HepG2 (cell line): Measurements from ENCODE around the gene PPP1R13B. TPM values are rescaled to one million over a fixed set of nuclear protein-coding genes. Genes with fewer than 3 reads are reported as not detected.

Experiments
- ATAC-seq: fragments of 200-7000 bp; cut with Tn5 transposase; 3 replicates; pipeline ENCODE4 v1.9.1; 2020; ENCODE audit warnings: mild to moderate bottlenecking, moderate library complexity
- BruUV-seq: library from RNA; stranded (reverse); fragments of 400-500 nt; replicated peaks from 2 replicates; lab custom pipeline; 2021; lab: Mats Ljungman, UMichigan
- CTCF ChIA-PET: fragments of 300-600 bp; formaldehyde crosslinking; extraction: SDS; loops from one replicate; lab custom pipeline; 2021; ENCODE audit warnings: low total read pairs, inconsistent platforms, low intra/inter-chr PET ratio; lab: Yijun Ruan, JAX
- POLR2A ChIA-PET: fragments of 350-600 bp; sonication (Branson Sonifier 250); formaldehyde crosslinking; loops from one replicate; lab custom pipeline; 2020; ENCODE audit warnings: antibody characterized with exemption, inconsistent platforms; lab: Yijun Ruan, JAX
- DNase-seq: peaks from one replicate; pipeline ENCODE4 v3.0.0-alpha.2; 2015; ENCODE audit warnings: low spot score
- FAIRE-seq: peaks from 3 replicates; lab custom pipeline; 2011; peaks lifted over from hg19 to GRCh38; lab: Jason Lieb, UNC
- H2AFZ ChIP-seq: one replicate; pipeline ENCODE4 v1.6.1; 2011; ENCODE audit warnings: low read length, inconsistent platforms
- H3K27ac ChIP-seq: fragments of 300-600 bp; 3 replicates; pipeline ENCODE4 v1.8.0; 2011; ENCODE audit warnings: mixed run types, mild to moderate bottlenecking, mixed read lengths, low read length, inconsistent platforms; ENCODE audit not compliant: insufficient read depth; ENCODE audit errors: extremely low read length
- H3K27me3 ChIP-seq, 2 experiments: fragments of 200-600 bp in 1 of 2; 2 replicates in 1 of 2; 3 replicates in 1 of 2; pipeline versions ENCODE4 v1.6.0 to v1.8.0; 2011; ENCODE audit warnings: low read length in 2 of 2, mild to moderate bottlenecking in 2 of 2, moderate library complexity in 2 of 2, inconsistent platforms in 1 of 2; ENCODE audit not compliant: insufficient read depth in 2 of 2, control insufficient read depth in 1 of 2
- H3K36me3 ChIP-seq, 2 experiments: fragments of 200-600 bp in 1 of 2; replicated peaks in 1 of 2; 2 replicates in 1 of 2; 3 replicates in 1 of 2; pipeline versions ENCODE4 v1.5.1 to v1.8.0; 2011; ENCODE audit warnings: low read length in 2 of 2, inconsistent platforms in 1 of 2; ENCODE audit not compliant: insufficient read depth in 2 of 2, control insufficient read depth in 1 of 2
- H3K4me1 ChIP-seq: 2 replicates; pipeline ENCODE4 v1.5.1; 2012; ENCODE audit warnings: low read length, inconsistent platforms; ENCODE audit not compliant: insufficient read depth
- H3K4me2 ChIP-seq: 2 replicates; pipeline ENCODE4 v1.6.0; 2011; ENCODE audit warnings: low read depth, low read length, inconsistent platforms
- H3K4me3 ChIP-seq, 3 experiments: fragments of 200-600 bp in 1 of 3; sonication (generic), shearing (Covaris generic) in 1 of 3; replicated peaks in 1 of 3; 2 replicates each; pipeline ENCODE4 v1.5.1; 2011 to 2016; ENCODE audit warnings: low read length in 3 of 3, inconsistent platforms in 2 of 3, low read depth in 2 of 3, mild to moderate bottlenecking in 2 of 3, control low read depth in 1 of 3, mixed read lengths in 1 of 3; ENCODE audit not compliant: insufficient read depth in 1 of 3
- H3K79me2 ChIP-seq: one replicate; pipeline ENCODE4 v1.6.1; 2011; ENCODE audit warnings: low read length, inconsistent platforms; ENCODE audit not compliant: insufficient read depth
- H3K9ac ChIP-seq: 2 replicates; pipeline ENCODE4 v1.6.0; 2011; ENCODE audit warnings: mild to moderate bottlenecking, low read depth, low read length, inconsistent platforms; ENCODE audit not compliant: insufficient read depth
- H3K9me3 ChIP-seq: 2 replicates; pipeline ENCODE4 v1.5.1; 2012; ENCODE audit warnings: mild to moderate bottlenecking, low read length
- H4K20me1 ChIP-seq: 2 replicates; pipeline ENCODE4 v1.6.0; 2011; ENCODE audit warnings: inconsistent platforms, mild to moderate bottlenecking, low read length, moderate library complexity; ENCODE audit not compliant: insufficient read depth
- ATAD3A ChIP-seq: sonication (generic); formaldehyde crosslinking; IDR thresholded peaks from 2 replicates; pipeline ENCODE4 v1.4.0; 2020; ENCODE audit warnings: missing genetic modification reagents
- CEBPG ChIP-seq: IDR thresholded peaks from 2 replicates; pipeline ENCODE4 v1.6.1; 2016
- CHCHD3 ChIP-seq: sonication (generic); formaldehyde crosslinking; IDR thresholded peaks from 2 replicates; pipeline ENCODE4 v1.8.0; 2022; ENCODE audit warnings: mild to moderate bottlenecking, missing genetic modification reagents, moderate library complexity
- FOSL1 ChIP-seq: sonication (generic); formaldehyde crosslinking; IDR thresholded peaks from 2 replicates; pipeline ENCODE4 v1.9.0; 2021; ENCODE audit warnings: missing genetic modification reagents, borderline replicate concordance
- FOXK1 ChIP-seq: sonication (generic); formaldehyde crosslinking; IDR thresholded peaks from 2 replicates; pipeline ENCODE4 v1.4.0; 2020; ENCODE audit warnings: low read depth, missing genetic modification reagents, borderline replicate concordance
- KLF6 ChIP-seq: IDR thresholded peaks from 2 replicates; pipeline ENCODE4 v1.8.0; 2016; ENCODE audit warnings: missing biosample characterization, missing genetic modification reagents
- MAF1 ChIP-seq: sonication (generic); formaldehyde crosslinking; IDR thresholded peaks from 2 replicates; pipeline ENCODE4 v1.5.0; 2020; ENCODE audit warnings: missing genetic modification reagents, borderline replicate concordance
- NBN ChIP-seq: fragments of 450-650 bp; conservative IDR thresholded peaks from 2 replicates; pipeline ENCODE4 v1.6.1; 2017
- SMYD3 ChIP-seq: sonication (generic); formaldehyde crosslinking; IDR thresholded peaks from 2 replicates; pipeline ENCODE4 v1.8.1; 2023; ENCODE audit warnings: mild to moderate bottlenecking, missing genetic modification reagents
- SNRNP70 ChIP-seq: fragments of 200-400 bp; formaldehyde crosslinking; IDR thresholded peaks from 2 replicates; pipeline ENCODE4 v1.6.1; 2017; ENCODE audit warnings: mild to moderate bottlenecking, low read depth, low read length, moderate library complexity
- TCF7 ChIP-seq: sonication (generic); IDR thresholded peaks from 2 replicates; pipeline ENCODE4 v1.6.1; 2016; ENCODE audit warnings: antibody characterized with exemption, low read depth
- ZBTB14 ChIP-seq: sonication (generic); formaldehyde crosslinking; IDR thresholded peaks from 2 replicates; pipeline ENCODE4 v1.4.0; 2020; ENCODE audit warnings: missing genetic modification reagents
- ZEB1 ChIP-seq: IDR thresholded peaks from 2 replicates; pipeline ENCODE4 v1.6.1; 2012; ENCODE audit warnings: mild to moderate bottlenecking, low read depth, inconsistent platforms; ENCODE audit not compliant: insufficient replicate concordance
- ZMYM4 ChIP-seq: sonication (generic); formaldehyde crosslinking; IDR thresholded peaks from 2 replicates; pipeline ENCODE4 v1.8.1; 2023; ENCODE audit warnings: mild to moderate bottlenecking, missing genetic modification reagents
- ZNF337 ChIP-seq: sonication (generic); formaldehyde crosslinking; IDR thresholded peaks from 2 replicates; pipeline ENCODE4 v1.5.1; 2020; ENCODE audit warnings: missing genetic modification reagents, low read depth, mild to moderate bottlenecking, borderline replicate concordance
- ZNF562 ChIP-seq: sonication (generic); formaldehyde crosslinking; IDR thresholded peaks from 2 replicates; pipeline ENCODE4 v1.8.0; 2022; ENCODE audit warnings: missing genetic modification reagents, borderline replicate concordance
- ZNF563 ChIP-seq: sonication (generic); formaldehyde crosslinking; IDR thresholded peaks from 2 replicates; pipeline ENCODE4 v1.8.0; 2022; ENCODE audit warnings: mild to moderate bottlenecking, moderate library complexity, missing genetic modification reagents
- ZNF577 ChIP-seq: sonication (generic); formaldehyde crosslinking; IDR thresholded peaks from 2 replicates; pipeline ENCODE4 v1.4.0; 2020; ENCODE audit warnings: mild to moderate bottlenecking, low read depth, missing genetic modification reagents, borderline replicate concordance
- ZNF619 ChIP-seq: sonication (generic); formaldehyde crosslinking; IDR thresholded peaks from 2 replicates; pipeline ENCODE4 v1.4.0; 2020; ENCODE audit warnings: mild to moderate bottlenecking, missing genetic modification reagents
- ZNF782 ChIP-seq: sonication (generic); formaldehyde crosslinking; IDR thresholded peaks from 2 replicates; pipeline ENCODE4 v1.4.0; 2020; ENCODE audit warnings: missing genetic modification reagents, mild to moderate bottlenecking, borderline replicate concordance
- WGBS: methylation state at CpG from one replicate; pipeline ENCODE4 v1.1.6; 2017; ENCODE audit warnings: low lambda C conversion rate; 5-methylcytosine and 5-hydroxymethylcytosine counted together
- in situ Hi-C: cut with HindIII; loops from 2 replicates; pipeline ENCODE4 v1.10.0; 2017; ENCODE audit warnings: low pct_unique_long_range_greater_than_20kb; ENCODE audit not compliant: extremely low pct_ligation_motif_present
- intact Hi-C: fragments of 100-400 bp; cut with micrococcal nuclease; formaldehyde crosslinking; loops from one replicate; pipeline ENCODE4 v1.10.0; 2022; ENCODE audit not compliant: unreplicated experiment
- polyA plus RNA-seq, 8 experiments: library from polyadenylated mRNA; depleted of rRNA in 3 of 8; stranded (reverse) in 7 of 8; unstranded in 1 of 8; fragments of >200 nt; fragmentation: Illumina TruSeq in 4 of 8; extraction: Trizol in 4 of 8; gene quantifications; 2 replicates each; pipeline versions ENCODE4 v1.2.1 to v1.2.3, GENCODE V29; 2011 to 2016; ENCODE audit warnings: low read depth in 4 of 8, missing spikeins in 1 of 8, mixed read lengths in 1 of 8; ENCODE audit not compliant: insufficient read depth in 1 of 8
- total RNA-seq, 5 experiments: library from RNA; depleted of rRNA; stranded (reverse); fragments of >200 nt; fragmentation: Illumina TruSeq; extraction: Trizol; gene quantifications; 2 replicates each; pipeline ENCODE4 v1.2.3, GENCODE V29; 2016; ENCODE audit warnings: low read depth in 1 of 5
- TF ChIP-seq, protein P1 (sequence below): sonication (generic); formaldehyde crosslinking; IDR thresholded peaks from 2 replicates; pipeline ENCODE4 v1.4.0; 2020; ENCODE audit warnings: mild to moderate bottlenecking, missing genetic modification reagents

PPP1R13B gene
- total and polyA plus RNA-seq, 2 of the 13 experiments (the other 11 are each of a cell fraction or from before 2014, with no cell fraction given): 4.6 to 9.4 TPM

- TF ChIP-seq TCF7 (no peak), ZNF619 (CRISPR knock-in tag) (no peak), FOXK1 (no peak), ZNF782 (CRISPR knock-in tag) (no peak), ZNF337 (CRISPR knock-in tag) (no peak), CEBPG (CRISPR knock-in tag) (no peak), ZBTB14 (CRISPR knock-in tag) (no peak), KLF6 (no peak), SNRNP70 (no peak), ZNF562 (CRISPR knock-in tag) (no peak)
- TF ChIP-seq, protein P1, sequence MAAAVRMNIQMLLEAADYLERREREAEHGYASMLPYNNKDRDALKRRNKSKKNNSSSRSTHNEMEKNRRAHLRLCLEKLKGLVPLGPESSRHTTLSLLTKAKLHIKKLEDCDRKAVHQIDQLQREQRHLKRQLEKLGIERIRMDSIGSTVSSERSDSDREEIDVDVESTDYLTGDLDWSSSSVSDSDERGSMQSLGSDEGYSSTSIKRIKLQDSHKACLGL (CRISPR knock-in tag): no peak
These were observed 104.7 kb downstream of the PPP1R13B start (continued) for GRCh38 chr14:103742499-103743255.

GRCh38 chr14:103741876-103742275 is 105.5 kb downstream of the PPP1R13B start:
- ATAC-seq: no peak
- Histone ChIP-seq H3K27me3 (no peaks in the 10 kb centered on the region), H3K9ac (no peak overlapping the region), H4K20me1 (no peaks in the 10 kb centered on the region), H2AFZ (no peak overlapping the region), H3K27ac (no peak overlapping the region), H3K4me2 (no peak overlapping the region), H3K4me1 (peaks cover 26% of the 10 kb centered on the region), H3K36me3 (peaks cover 9 to 28% of the 10 kb centered on the region in 2 experiments; a peak in 3 of 5 replicates), H3K9me3 (no peaks in the 10 kb centered on the region), H3K79me2 (no peaks in the 10 kb centered on the region), H3K4me3 (no peak overlapping the region)
- POLR2A ChIA-PET: no interaction called here
- no TSS peak for BruUV-seq
- WGBS: 100% methylated on average over 1 of the region's 9 CpGs
- in situ Hi-C loops: no loop called here
- no peak for FAIRE-seq
- intact Hi-C loops: no loop called here
- CTCF ChIA-PET: no interaction called here
- no peak for DNase-seq
- no peak for TF ChIP-seq CHCHD3 (CRISPR knock-in tag)
- no peak for TF ChIP-seq ZMYM4 (CRISPR knock-in tag)
- TF ChIP-seq NBN: no peak
- no peak for TF ChIP-seq ATAD3A (CRISPR knock-in tag)
- no peak for TF ChIP-seq FOSL1 (CRISPR knock-in tag)
- TF ChIP-seq ZNF563: no peak
- no peak for TF ChIP-seq MAF1
- TF ChIP-seq ZNF577 (CRISPR knock-in tag): no peak
- no peak for TF ChIP-seq SMYD3 (CRISPR knock-in tag)
- TF ChIP-seq ZEB1: no peak
